DOHH2 (cell line): ENCODE measurements around the gene COL20A1.
"Not testable (repeated sequence)": the region's sequence is repeated elsewhere in the genome, so short reads cannot be mapped to it uniquely, and the experiment has no call there.

Experiments used
- H3F3A ChIP-seq: fragments of 200-600 bp; sonication (generic), shearing (Covaris generic); 2 replicates; pipeline ENCODE4 v1.6.0; 2016; ENCODE audit warnings: antibody characterized with exemption, mild to moderate bottlenecking; ENCODE audit not compliant: control insufficient read depth, insufficient read depth
- H3K27ac ChIP-seq: fragments of 200-600 bp; sonication (generic); 2 replicates; pipeline ENCODE4 v1.5.1; 2014; ENCODE audit warnings: low read depth, mild to moderate bottlenecking, low read length, moderate library complexity
- H3K27me3 ChIP-seq: fragments of 200-600 bp; sonication (generic); 2 replicates; pipeline ENCODE4 v1.6.1; 2014; ENCODE audit warnings: mild to moderate bottlenecking, low read length, mixed read lengths; ENCODE audit not compliant: control insufficient read depth
- H3K36me3 ChIP-seq: fragments of 200-600 bp; sonication (generic); 2 replicates; pipeline ENCODE4 v1.6.1; 2014; ENCODE audit warnings: mild to moderate bottlenecking, low read length, moderate library complexity, mixed read lengths; ENCODE audit not compliant: control insufficient read depth
- H3K4me1 ChIP-seq: fragments of 200-600 bp; sonication (generic); 2 replicates; pipeline ENCODE4 v1.6.1; 2014; ENCODE audit warnings: mild to moderate bottlenecking, low read length, mixed read lengths; ENCODE audit not compliant: control insufficient read depth
- H3K4me2 ChIP-seq: fragments of 200-600 bp; sonication (generic); 2 replicates; pipeline ENCODE4 v1.6.0; 2014; ENCODE audit warnings: mild to moderate bottlenecking, low read length, moderate library complexity
- H3K4me3 ChIP-seq: fragments of 200-600 bp; sonication (generic); 2 replicates; pipeline ENCODE4 v1.5.1; 2014; ENCODE audit warnings: mild to moderate bottlenecking, low read length, mixed read lengths
- H3K79me2 ChIP-seq: fragments of 200-600 bp; sonication (generic); 2 replicates; pipeline ENCODE4 v1.6.1; 2014; ENCODE audit warnings: mild to moderate bottlenecking, low read length, mixed read lengths; ENCODE audit not compliant: control insufficient read depth
- H3K9me2 ChIP-seq: fragments of 200-600 bp; sonication (generic); replicated peaks from 2 replicates; pipeline ENCODE4 v1.6.1; 2014; ENCODE audit warnings: mild to moderate bottlenecking, low read length, mixed read lengths; ENCODE audit not compliant: control insufficient read depth
- H3K9me3 ChIP-seq: fragments of 200-600 bp; sonication (generic); 2 replicates; pipeline ENCODE4 v1.6.1; 2014; ENCODE audit warnings: antibody characterized with exemption, low read length, mixed read lengths; ENCODE audit not compliant: control insufficient read depth, insufficient read depth
- H4K20me1 ChIP-seq: fragments of 200-600 bp; sonication (generic); 2 replicates; pipeline ENCODE4 v1.6.0; 2014; ENCODE audit warnings: low read depth, mild to moderate bottlenecking, antibody characterized with exemption, low read length, moderate library complexity; ENCODE audit not compliant: control insufficient read depth, insufficient read depth
- EZH2phosphoT487 ChIP-seq: fragments of 200-600 bp; sonication (generic); IDR thresholded peaks from 2 replicates; pipeline ENCODE4 v1.6.1; 2017; ENCODE audit warnings: borderline replicate concordance, mild to moderate bottlenecking, antibody characterized with exemption, low read length, moderate library complexity, mixed read lengths
- TF ChIP-seq, protein P1 (sequence below): fragments of 200-600 bp; sonication (generic); IDR thresholded peaks from one replicate; pipeline ENCODE4 v1.5.1; 2014; ENCODE audit warnings: antibody characterized with exemption, mild to moderate bottlenecking, low read depth, low read length; ENCODE audit not compliant: poor library complexity, severe bottlenecking

Gene COL20A1

DNA sequence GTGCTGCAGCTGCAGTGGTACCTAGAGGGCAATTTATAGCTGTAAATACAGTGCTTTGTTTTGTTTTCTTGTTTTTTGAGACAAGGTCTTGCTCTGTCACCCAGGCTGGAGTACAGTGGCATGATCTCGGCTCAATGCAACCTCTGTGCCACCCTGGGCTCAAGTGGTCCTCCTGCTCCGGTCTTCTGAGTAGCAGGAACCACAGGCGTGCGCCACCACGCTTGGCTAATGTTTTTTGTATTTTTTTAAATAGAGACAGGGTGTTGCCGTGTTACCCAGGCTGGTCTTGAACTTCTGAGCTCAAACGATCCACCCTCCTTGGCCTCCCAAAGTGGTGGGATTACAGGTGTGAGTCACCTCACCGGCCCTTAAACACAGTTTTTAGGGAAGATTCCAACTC lies 41.4 kb downstream of the COL20A1 start:
- Histone ChIP-seq H3K36me3 (no peaks in the 10 kb centered on the region), H3K4me2 (no peak overlapping the region), H3K79me2 (no peaks in the 10 kb centered on the region), H3K27ac (no peak overlapping the region), H3K4me3 (no peak overlapping the region), H3F3A (no peaks in the 10 kb centered on the region), H3K4me1 (no peaks in the 10 kb centered on the region), H3K9me2 (no peaks in the 10 kb centered on the region), H4K20me1 (no peaks in the 10 kb centered on the region), H3K27me3 (no peaks in the 10 kb centered on the region), H3K9me3 (peaks cover 4% of the 10 kb centered on the region; the same call in 1 of the 2 replicates)
- TF ChIP-seq, protein P1, sequence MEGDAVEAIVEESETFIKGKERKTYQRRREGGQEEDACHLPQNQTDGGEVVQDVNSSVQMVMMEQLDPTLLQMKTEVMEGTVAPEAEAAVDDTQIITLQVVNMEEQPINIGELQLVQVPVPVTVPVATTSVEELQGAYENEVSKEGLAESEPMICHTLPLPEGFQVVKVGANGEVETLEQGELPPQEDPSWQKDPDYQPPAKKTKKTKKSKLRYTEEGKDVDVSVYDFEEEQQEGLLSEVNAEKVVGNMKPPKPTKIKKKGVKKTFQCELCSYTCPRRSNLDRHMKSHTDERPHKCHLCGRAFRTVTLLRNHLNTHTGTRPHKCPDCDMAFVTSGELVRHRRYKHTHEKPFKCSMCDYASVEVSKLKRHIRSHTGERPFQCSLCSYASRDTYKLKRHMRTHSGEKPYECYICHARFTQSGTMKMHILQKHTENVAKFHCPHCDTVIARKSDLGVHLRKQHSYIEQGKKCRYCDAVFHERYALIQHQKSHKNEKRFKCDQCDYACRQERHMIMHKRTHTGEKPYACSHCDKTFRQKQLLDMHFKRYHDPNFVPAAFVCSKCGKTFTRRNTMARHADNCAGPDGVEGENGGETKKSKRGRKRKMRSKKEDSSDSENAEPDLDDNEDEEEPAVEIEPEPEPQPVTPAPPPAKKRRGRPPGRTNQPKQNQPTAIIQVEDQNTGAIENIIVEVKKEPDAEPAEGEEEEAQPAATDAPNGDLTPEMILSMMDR: no peak
- TF ChIP-seq EZH2phosphoT487: no peak

DNA sequence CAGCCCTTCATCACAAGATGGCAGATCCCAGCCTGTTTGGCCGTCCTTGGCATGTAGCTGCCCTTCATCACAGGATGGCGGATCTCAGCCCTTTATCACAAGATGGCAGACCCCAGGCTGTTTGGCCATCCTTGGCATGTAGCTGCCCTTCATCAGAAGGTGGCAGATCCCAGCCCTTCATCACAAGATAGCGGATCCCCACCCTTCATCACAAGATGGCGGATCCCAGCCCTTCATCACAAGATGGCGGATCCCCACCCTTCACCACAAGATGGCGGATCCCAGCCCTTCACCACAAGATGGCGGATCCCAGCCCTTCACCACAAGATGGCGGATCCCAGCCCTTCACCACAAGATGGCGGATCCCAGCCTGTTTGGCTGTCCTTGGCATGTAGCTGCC lies 42.1 kb downstream of the COL20A1 start:
- not testable (repeated sequence) for H3K27me3 ChIP-seq, H3K27ac ChIP-seq, H3K9me3 ChIP-seq, H4K20me1 ChIP-seq, H3K79me2 ChIP-seq, H3K9me2 ChIP-seq, H3K4me1 ChIP-seq, H3K4me3 ChIP-seq, H3K4me2 ChIP-seq, H3F3A ChIP-seq, H3K36me3 ChIP-seq

DNA sequence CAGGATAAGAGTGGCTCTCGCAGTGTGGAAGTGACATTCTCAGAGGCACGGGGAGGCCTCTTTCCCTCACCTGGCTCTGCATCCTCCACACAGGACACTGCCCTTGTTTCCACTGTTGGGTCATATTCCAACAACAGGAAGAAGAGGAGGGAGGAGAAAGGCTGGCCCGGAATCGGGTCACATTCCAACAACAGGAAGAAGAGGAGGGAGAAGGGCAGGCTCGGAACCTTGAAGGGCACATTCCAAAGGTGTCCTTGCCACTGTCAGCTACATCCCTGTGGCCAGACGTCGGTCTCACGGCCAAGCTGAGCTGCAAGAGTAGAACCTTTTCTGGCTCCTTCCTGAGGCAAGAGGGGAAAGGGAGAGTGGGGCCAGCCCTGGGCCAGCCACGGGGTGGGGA lies 42.7 kb downstream of the COL20A1 start:
- no peaks in the 10 kb centered on the region for H3K9me2 ChIP-seq
- no peaks in the 10 kb centered on the region for H3K79me2 ChIP-seq
- no peak overlapping the region for H3K27ac ChIP-seq
- no peaks in the 10 kb centered on the region for H3K36me3 ChIP-seq
- H3K4me2 ChIP-seq: no peak overlapping the region
- no peaks in the 10 kb centered on the region for H3K4me1 ChIP-seq
- no peaks in the 10 kb centered on the region for H4K20me1 ChIP-seq
- no peaks in the 10 kb centered on the region for H3K27me3 ChIP-seq
- H3K4me3 ChIP-seq: no peak overlapping the region
- H3F3A ChIP-seq: no peaks in the 10 kb centered on the region
- TF ChIP-seq, protein P1: no peak
- no peak for TF ChIP-seq EZH2phosphoT487
- H3K9me3 ChIP-seq: peaks cover 4% of the 10 kb centered on the region; the same call in 1 of the 2 replicates

DNA sequence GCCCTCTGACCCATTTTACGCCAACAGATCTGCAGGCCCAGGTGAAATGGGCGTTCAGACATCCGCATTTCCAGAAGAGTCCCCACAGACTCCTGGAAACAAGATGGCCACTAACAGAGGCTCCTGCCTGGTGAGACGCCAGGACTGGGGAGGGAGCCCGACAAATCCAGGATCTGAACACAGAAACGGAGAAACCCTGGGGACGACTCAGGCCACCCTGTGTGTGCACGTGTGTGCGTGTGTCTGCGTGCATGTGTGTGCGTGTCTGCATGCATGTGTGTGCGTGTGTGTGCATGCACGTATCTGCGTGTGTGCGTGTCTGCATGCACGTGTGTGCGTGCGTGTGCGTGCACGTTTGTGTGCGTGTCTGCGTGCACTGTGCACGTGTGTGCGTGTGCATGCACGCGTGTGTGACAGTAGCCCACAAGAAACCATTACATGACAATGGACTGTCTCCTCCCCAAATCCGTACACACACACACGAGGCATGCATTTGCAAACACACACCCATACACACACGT lies 43.3 kb downstream of the COL20A1 start:
- TF ChIP-seq EZH2phosphoT487: no peak
- TF ChIP-seq, protein P1: no peak
- no peaks in the 10 kb centered on the region for H3F3A ChIP-seq

More for the DNA sequence above, 43.3 kb downstream of the COL20A1 start:
- Histone ChIP-seq H3K36me3 (no peaks in the 10 kb centered on the region), H3K9me3 (peaks cover 4% of the 10 kb centered on the region; the same call in 1 of the 2 replicates), H3K4me2 (no peak overlapping the region), H3K27ac (no peak overlapping the region), H3K79me2 (no peaks in the 10 kb centered on the region), H3K4me1 (no peaks in the 10 kb centered on the region), H3K9me2 (no peaks in the 10 kb centered on the region), H4K20me1 (no peaks in the 10 kb centered on the region), H3K4me3 (no peak overlapping the region), H3K27me3 (no peaks in the 10 kb centered on the region)
